Posterior vena cava (tissue), 2 donors: ENCODE results near the gene SEMA7A. TPM values are rescaled to one million over a fixed set of nuclear protein-coding genes. Genes with fewer than 3 reads are reported as not detected.

ENCODE experiments used
- DNase-seq: peaks from one replicate; pipeline ENCODE4 v3.0.0-alpha.2; 2020; ENCODE audit warnings: low spot score
- intact Hi-C, 2 donors: fragments of 100-400 bp; cut with DNase I; formaldehyde crosslinking; loops; one replicate each; pipeline versions ENCODE4 v1.14.1 to v1.14.2; 2022 to 2023
- total RNA-seq, 2 donors: library from RNA; stranded (reverse); fragmentation: NEBNext Ultra II Directional; extraction: Animal tissue kit (Norgen Biotek cat#: 25700); gene quantifications; one replicate each; pipeline ENCODE4 v1.2.1, GENCODE V29; 2021
- donor health status: DM: yes; HTN: yes; CAD: no.
- donor health status: DM: yes; HTN: yes; CAD: no.

Gene SEMA7A
- total RNA-seq, 2 donors from 2014 or later: 1.2 to 2.0 TPM

- no peak for DNase-seq
- intact Hi-C loops: no loop called here
Observed at GRCh38 chr15:74406992-74407705, 26.6 kb downstream of the SEMA7A start.

DNA sequence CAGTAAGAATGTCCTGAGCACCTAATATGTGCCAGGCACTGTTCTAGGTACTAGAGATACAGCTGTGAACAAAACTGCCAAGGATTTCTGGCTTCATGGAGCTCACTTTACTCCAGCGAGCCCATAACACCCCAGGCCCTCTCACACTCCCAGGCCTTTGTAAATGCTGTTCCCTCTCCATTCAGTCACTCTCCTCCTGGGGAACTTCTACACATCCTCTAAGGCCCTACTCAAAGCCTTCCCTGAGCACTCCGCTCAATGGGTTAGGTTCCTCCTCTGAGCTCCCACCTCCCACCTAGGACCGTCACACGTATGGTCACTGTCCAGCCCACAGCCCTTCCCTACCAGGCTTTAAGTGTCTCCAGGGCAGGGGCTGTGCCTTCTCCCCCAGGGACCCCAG lies 27.2 kb downstream of the SEMA7A start:
- no peak for DNase-seq
- intact Hi-C loops: no loop called here

- intact Hi-C loops: no loop called here
- DNase-seq: no peak
Observed at GRCh38 chr15:74405823-74406222, 27.9 kb downstream of the SEMA7A start.

DNA sequence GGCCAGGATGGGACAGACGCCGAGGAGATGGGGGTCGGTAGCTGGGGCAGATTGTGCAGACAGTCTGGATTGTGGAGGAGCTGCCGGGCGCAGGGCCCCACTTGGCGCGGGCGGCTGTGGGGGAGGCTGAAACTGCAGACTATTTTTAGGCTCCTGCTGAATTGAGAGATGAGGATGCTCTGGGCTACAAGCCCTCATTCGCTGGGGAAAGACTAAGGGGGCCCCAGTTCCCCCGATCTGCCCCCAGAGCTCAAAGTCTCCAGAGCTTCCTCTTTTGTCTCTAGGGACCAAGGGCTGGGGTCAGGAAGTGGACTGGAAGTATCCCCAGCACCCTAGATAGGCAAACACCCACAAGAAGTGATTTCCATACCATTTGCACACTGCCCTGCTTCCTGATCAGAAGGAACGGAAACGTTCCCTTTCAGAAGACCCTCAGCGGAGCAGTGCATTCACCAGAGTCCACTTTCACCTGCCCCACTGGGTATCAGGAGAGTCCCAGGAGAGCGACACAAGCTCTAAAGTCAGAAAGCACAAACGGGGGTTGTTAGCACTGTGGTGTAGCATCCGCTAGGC lies 29.7 kb downstream of the SEMA7A start:
- intact Hi-C loops: no loop called here
- DNase-seq: no peak

- intact Hi-C loops: no loop called here
Observed at GRCh38 chr15:74403588-74403919, 30.2 kb downstream of the SEMA7A start.

GRCh38 chr15:74402873-74403587 lies 30.7 kb downstream of the SEMA7A start:
- no peak for DNase-seq
- intact Hi-C loops: no loop called here

More at GRCh38 chr15:74403588-74403919, 30.2 kb downstream of the SEMA7A start:
- no peak for DNase-seq

- no peak for DNase-seq
- intact Hi-C loops: no loop called here
Observed at GRCh38 chr15:74402337-74402841, 31.4 kb downstream of the SEMA7A start.

DNA sequence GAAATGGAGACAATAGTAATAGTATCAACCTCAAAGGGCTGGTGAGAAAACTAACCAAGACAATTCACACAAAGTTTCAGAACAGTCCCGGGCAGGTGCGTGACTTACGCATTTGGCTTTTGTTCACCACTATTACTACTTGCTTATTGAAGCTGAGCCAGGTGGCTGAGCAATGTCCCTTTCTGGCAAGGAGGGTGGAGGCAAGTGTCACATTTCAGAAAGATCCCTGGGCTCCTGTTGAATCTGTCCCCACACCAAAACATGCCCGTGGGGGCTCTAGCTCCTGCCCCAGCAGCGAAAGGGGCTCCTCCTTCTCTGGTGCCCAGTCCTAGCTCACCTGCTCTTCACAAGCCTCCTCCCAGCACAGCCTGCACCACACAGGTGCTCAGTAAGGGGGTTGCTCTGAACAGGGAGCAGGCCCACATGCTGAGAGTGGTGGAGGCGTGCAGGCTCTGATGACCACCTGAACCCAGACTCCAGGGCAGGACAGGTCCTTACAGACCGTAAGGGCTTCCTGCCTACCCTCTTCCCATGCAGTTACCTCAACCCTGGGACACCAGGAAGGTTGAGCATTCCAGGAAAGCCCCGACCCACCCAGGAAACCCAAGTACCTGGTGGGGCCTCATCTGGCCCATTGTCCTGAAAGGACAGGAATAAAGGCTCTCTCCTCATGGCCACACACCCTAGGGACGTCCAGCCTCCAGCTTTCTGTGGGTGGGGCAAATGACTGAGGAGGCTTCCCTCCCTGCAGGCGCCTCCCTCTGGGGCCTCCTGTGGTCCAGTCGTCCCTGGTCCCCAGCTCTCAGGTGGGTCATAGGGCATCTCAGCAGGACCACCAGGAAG lies 32.6 kb downstream of the SEMA7A start:
- intact Hi-C loops: no loop called here
- no peak for DNase-seq

DNA sequence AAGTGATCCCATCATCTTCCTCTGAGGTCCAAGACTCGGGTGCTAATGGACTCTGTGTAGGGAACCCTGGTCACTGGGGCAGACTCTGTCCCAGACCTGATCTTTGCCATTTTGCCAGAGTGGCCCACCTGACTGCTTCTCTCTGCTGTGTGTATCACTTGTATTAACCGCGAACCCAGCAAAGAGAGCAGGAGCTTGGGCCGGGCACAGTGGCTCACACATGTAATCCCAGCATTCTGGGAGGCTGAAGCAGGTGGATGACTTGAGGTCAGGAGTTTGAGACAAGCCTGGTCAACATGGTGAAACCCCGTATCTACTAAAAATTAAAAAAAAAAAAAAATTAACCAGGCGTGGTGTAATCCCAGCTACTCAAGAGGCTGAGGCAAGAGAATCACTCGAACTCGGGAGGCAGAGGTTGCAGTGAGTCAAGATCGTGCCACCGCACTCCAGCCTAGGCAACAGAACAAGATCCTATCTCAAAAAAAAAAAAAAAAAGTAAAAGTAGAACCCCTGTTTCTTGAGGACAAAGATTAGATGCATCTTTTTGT lies 33.4 kb downstream of the SEMA7A start:
- intact Hi-C loops: no loop called here
- no peak for DNase-seq

DNA sequence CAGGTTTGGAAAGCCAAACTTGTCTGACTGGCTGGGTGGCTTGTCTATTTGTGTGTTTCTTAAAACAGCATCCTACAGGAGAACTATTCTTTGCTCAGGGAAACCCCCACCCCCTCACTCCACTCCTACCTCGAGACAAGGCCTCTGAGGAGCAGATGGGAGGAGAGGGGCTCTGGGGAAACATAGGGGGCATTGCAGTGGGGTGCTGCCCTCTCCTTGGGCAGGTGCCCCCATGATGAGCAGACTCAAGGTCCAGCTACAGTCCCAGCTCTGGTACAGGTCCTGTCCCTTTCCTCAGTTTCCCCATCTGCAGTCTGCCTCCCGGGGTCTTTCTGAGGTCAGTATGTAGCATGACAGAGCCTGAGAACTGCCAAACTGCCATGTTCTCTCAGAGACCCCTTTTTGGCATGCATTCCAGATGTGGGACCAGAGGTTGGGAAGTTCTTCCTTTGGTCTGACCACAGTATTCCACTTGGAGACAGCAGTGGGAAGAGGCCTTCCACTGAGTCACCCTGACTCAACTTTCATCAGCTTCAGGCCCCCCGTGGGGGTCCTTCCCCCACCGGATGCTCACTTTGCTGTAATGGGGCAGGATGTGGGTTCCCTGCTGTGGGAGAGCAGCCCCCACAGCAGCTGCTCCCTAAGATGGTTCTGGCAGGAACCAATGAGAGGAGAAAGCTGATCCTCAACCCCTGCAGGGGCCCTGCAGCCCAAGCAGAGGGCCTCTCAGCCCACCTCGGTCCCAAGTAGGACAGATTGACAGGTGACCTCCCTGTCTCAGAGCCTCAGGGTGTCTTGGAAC lies 34.0 kb downstream of the SEMA7A start:
- DNase-seq: no peak
- intact Hi-C loops: no loop called here

- intact Hi-C loops: no loop called here
- no peak for DNase-seq
Observed at GRCh38 chr15:74399100-74399499, 34.7 kb downstream of the SEMA7A start.

- no peak for DNase-seq
- intact Hi-C loops: no loop called here
Observed at GRCh38 chr15:74398183-74398582, 35.6 kb downstream of the SEMA7A start.

- no peak for DNase-seq
- intact Hi-C loops: no loop called here
Observed at GRCh38 chr15:74397239-74398068, 36.3 kb downstream of the SEMA7A start.

DNA sequence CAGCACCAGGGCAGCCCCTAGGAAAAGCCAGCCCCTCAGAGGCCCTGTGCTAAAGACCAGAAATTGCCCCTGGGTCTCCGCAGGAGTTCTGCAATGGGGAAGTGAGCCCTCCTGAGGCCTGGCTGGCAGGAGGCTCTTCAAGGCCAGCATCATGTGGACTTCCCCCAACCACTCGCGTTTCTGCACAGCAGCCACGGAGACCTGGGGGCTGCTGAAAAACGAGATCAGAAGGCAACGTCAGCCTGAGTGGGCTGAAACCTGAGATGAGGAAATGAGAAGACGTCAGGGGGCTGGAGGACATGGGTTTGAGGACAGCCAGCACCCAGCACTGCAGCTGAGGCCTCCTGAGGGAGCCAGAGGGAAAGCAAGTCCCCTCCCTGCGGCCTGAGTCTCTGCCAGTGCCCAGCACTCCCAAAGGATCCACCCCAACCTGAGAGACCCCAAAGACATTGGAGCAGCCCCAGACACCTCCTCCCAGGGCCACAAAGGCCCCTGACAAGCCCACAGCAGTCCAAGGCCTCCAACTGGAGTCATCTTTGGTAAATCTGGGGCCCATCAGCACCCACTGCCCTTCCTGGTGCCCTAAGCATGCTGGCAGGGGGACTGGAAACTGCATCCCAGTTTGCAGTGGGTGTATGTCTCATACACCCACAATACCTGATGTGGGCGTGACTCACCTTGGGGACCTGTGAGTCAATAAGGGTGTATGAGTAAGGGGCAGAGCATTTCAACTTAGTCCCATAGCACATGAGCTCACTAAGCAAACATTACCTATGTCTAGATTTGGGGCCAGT lies 37.1 kb downstream of the SEMA7A start:
- intact Hi-C loops: no loop called here
- DNase-seq: no peak

DNA sequence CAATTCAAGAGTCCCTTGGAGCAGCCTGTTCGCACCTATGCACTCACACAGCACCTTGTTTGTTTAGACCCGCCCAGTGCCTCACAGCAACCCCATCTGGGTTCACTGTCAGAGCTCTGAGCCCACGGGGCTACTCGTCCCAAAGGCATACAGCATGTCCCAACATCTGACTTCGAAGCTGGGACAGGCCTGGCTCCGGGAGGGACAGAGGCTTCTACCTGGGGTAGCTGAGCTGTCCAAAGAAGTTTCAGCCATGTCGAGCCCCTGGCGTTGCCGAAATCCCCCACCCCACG lies 37.7 kb downstream of the SEMA7A start:
- no peak for DNase-seq
- intact Hi-C loops: no loop called here

DNA sequence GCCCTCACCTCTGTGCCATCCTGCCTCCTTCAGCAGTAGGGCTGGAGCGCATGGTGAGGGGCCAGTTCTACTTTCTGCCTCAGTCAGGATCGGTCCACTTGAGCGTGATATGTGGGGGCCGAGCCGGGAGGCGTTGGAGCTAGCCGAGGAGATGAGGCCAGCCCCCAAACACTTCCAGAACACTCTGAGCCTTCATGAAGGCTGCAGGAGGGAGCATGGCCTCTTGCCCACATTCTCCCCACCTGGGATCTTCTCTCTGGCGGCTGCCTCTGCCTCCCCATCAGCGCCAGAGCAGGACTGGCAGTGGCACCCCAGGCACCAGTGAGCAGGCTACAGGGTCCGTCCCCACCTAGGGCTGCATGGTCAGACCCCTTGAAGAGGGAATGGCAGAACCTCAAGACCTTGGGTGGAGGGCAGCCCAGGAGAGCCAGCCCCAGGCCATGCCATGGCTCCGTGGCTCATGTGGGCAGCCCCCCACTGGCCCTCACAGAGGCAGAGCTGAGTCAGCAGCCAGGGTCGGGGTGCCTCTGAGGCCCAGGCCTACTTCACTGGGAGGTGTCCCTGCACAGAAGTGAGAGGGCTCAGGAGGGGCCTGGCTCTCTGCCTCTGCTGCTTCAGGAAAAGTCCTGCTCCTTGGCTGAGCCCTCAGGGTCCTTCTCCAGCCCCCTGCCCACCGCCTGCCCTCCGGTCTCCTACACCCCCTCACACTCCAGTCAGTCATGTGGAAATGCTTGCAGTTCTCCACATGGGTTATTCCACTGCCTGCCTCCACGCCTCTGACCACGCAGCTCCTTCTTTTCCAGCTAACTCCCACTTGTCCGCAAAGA lies 38.2 kb downstream of the SEMA7A start:
- intact Hi-C loops: no loop called here
- DNase-seq: no peak
